NCI-H524 treated with DMSO at 0.1 percent for 48 hours (cell line): ENCODE measurements around the gene TMEM9B.
"Not testable (repeated sequence)": the region's sequence is repeated elsewhere in the genome, so short reads cannot be mapped to it uniquely, and the experiment has no call there.

Source experiments
- DNase-seq: peaks from one replicate; lab custom pipeline; 2025; lab: John Stamatoyannopoulos, UW

The TMEM9B gene

DNA sequence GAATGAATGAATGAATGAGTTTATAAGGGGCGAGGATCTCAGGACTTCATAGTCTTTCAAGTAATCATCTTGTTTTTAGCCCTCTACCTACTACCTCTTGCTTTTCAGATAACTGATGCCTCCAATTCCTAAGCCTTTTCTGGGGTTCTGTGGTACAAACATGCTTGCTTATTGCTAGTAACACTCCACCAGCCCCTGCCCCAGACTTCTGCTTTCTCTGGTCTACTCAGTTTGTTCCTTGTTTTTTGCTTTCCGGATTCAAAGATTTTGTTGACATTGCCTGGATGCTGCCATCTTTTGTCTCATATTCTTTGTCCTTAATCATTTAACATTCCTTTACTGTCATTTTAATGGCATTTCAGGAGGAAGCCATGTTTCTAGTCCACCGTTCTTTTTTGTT, 8.9 kb upstream of the TMEM9B start:
- no peak for DNase-seq

DNA sequence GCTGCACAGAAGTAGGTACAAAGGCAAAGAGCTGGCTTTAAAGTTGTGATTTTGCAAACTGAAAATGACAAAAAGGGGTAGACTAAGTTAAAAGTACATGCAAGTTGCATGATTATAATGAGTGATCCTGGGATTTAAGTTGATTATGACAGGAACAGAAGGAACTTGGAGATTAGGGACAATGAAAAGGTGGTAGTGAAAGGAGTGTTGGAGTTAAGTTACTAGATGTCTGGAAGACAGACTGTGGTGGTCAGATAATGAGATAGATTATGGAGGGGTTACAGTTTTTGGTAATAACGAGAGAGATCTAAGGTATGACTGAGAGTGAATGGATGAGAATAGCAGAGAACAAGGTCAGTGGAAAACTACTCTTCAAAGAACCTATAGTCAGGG, 7.7 kb upstream of the TMEM9B start:
- DNase-seq: no peak

GRCh38 chr11:8971196-8971923, 7.1 kb upstream of the TMEM9B start:
- DNase-seq: no peak

- DNase-seq: no peak
Observed at GRCh38 chr11:8967184-8967583, 2.9 kb upstream of the TMEM9B start.

GRCh38 chr11:8963569-8964323, 496 bp downstream of the TMEM9B start:
- DNase-seq: no peak

DNA sequence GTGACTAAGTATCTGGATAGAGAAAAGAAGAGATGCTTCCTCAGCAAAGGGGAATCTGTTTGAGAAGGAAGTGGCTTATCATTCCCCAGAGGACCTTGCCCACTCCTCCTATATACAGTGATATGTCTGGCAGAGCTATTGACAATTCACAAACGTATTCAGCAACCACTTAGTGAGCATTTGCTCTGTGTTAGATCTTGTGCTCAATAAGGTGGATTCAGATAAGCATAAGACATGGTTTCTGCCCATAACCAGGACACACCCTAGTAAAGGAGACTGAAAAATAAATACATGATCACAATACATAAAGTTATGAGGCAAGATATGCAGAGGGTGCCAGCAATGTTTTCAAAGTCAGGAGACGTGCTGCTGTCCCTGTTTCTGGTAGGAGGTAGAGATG, 1.4 kb downstream of the TMEM9B start:
- no peak for DNase-seq

- no peak for DNase-seq
Observed at GRCh38 chr11:8961401-8961800, 2.8 kb downstream of the TMEM9B start.

DNA sequence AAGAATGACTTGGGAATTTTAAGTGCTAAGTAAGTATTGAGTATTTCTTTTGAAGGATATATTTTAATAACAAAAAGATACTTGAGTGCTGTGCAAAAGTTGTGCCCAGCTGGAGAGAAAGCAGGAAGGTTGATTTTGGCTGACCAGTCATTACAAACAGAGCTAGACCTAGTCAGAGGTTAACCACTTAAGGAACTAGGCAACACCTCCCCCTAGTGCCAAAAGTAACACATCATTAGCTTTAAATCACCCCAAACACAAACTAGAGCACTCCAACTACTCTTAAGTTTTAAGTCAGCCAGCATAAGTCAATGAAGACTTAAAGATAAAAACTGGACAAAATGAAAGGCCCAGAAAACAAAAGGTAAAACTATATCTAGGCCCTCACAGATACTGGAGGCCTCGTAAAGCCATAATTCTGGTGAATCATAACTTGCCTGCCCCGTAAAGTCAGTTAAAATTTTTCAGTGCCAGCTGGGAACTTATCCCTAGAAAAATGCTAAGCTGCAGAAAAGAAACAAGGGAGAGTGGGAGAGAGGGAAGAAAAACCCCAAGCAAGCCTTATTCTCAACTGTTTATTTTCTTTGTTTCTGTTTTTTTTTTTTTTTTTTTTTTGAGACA, 4.6 kb downstream of the TMEM9B start:
- DNase-seq: no peak

DNA sequence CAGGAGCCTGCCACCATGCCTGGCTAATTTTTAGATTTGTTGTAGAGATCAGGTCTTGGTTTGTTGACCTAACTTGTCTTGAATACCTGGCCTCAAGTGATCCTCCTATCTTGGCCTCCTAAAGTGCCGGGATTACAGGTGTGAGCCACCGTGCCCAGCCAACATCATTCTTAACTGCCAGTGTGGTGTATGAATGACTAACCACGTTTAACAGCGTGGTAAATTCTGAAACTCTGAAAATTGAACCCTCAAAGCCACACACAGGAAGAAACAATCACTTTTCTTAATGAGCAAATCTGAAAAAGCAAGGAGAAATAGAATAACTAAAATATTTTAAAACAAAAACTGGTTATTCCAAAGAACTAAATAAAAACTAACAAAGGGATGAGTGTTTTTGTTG, 7.4 kb downstream of the TMEM9B start:
- DNase-seq: no peak

- no peak for DNase-seq
Observed at GRCh38 chr11:8948886-8949285, 15.4 kb downstream of the TMEM9B start.

DNA sequence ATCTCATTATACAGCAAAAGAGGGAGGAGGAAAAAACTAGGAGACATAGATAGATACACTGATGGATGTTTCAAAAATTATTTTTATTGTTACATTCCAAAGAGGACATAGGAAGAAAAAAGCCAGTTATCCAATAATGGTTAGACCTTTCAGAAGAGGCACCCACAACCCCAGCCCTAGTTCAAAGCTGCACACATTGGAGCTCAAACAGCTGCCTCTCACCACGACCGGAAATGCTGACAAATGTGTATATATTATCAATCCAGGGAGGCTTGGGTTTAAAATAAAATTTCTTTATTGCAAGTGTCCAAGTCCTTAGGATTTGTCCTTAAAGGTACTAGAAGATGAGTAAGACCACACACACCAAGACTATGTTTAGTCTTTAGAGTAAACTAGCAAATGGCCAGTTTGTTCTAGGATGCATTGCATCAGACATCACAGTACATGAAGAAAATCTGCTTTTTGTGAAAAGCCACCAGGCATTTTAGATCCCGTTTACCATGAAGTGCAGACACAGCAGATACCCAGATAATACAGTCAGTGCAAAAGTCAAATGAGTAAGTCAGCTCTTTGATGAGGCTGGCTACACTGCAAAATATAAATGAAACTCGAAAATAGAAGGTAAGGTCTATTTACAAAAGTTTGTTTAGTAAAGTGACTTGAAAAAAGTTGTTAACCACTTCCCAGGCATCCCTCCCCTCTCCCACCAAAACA, 16.9 kb downstream of the TMEM9B start:
- no peak for DNase-seq

- no peak for DNase-seq
Observed at GRCh38 chr11:8942518-8943066, 21.6 kb downstream of the TMEM9B start, which contains the start of gene ASCL3. Gene ASCL3 (minus strand): TSS chr11:8943016. CDS start chr11:8938161, 4,855 bp downstream.

DNA sequence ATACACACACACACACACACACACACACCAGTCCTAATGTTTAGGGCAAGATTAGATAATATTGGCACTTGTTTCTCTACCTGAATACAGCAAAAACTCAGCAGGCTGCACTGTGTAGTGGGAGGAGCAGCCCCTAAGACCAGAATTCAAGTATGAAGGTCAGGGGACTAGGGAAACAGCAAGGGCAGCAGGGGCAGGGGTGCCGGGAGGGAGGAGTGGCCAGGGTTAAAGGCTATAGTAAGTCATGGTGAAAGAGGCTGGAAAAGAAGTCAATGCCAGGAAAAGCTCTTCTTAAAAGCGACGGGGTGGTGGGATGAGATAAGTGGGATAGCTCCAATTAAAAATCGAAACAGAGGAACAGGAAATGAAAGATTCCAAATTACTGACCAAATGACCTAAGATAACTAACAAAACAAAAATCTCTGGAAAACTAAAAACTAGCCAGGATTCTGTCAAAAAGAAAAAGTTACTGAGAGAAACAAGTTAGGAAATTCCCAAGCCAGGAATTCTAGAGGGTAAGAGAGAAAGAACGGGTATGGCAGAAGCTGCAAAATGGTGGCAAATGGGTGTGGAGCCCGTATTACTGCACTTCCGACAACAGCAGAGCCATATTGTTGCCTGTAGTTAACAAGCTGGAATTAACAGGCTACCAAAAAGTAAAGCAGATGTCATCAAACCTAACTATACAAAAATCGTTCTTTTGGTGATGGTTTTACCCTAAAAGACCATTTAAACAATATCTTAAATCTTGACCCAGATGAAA, 22.7 kb downstream of the TMEM9B start:
- DNase-seq: no peak

- DNase-seq: no peak
Observed at GRCh38 chr11:8937659-8938058, 26.6 kb downstream of the TMEM9B start.

- no peak for DNase-seq
Observed at GRCh38 chr11:8937159-8937558, 27.1 kb downstream of the TMEM9B start.

GRCh38 chr11:8935789-8936188, 28.5 kb downstream of the TMEM9B start:
- DNase-seq: not testable (repeated sequence)

- no peak for DNase-seq
Observed at GRCh38 chr11:8934742-8935488, 29.3 kb downstream of the TMEM9B start.

DNA sequence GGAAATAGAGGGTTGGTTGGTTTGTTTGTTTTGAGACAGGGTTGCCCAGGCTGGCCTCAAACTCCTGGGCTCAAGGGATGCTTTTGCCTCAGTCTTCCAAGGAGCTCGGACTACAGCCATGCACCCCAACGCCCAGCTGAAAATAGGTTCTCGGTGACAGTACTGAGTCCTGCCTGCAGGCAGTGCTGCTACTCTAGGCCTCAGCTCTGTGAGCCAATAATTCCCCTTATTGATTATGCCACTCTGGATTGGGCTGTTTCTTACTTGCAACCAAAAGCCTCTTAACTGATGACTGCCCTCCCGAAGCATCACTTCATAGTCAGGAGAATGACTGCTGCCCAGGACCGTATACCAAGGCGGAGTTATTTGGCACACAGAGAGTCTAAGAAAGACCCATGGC, 30.3 kb downstream of the TMEM9B start:
- DNase-seq: no peak

DNA sequence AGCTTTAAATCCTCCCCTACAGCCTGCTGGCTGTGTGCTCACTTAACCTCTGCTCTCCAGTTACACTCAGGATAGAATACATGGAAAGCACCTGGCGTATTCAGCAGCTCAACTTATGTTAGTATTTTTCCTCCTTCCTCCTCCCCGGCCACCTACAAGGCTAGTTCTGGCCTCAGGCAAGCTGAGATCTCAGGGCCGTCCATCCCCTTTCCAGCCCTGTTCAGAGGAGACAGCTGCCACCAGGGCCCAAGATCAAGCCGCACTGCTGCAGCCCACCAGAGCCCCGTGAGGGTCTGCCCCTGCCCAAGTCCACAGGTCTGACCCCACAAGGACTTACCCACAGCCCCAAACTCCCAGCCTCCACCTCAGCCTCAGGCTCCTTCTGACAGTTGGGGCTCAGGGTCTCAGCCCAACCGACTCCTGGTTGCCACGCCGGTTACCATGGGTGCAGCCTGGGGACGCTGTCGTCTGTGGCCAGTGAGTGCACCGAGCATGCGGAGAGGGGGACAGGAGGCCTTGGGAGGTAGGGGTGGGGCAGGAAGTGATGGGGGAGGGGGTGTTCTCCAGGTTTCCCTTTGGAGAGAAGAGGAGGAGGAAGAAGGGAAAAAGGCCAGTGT, 31.6 kb downstream of the TMEM9B start, which contains the start of gene C11orf16:
Gene C11orf16 (minus strand): TSS at position 384 of the 617 bp plus-strand sequence. CDS start 639 bp downstream, outside the sequence.
- no peak for DNase-seq
